ENCODE data around the gene SETD1B. TPM values are rescaled to one million over a fixed set of nuclear protein-coding genes. Genes with fewer than 3 reads are reported as not detected.

SETD1B gene
- total RNA-seq = 6.8 and 7.0 TPM in 2 replicates

DNA sequence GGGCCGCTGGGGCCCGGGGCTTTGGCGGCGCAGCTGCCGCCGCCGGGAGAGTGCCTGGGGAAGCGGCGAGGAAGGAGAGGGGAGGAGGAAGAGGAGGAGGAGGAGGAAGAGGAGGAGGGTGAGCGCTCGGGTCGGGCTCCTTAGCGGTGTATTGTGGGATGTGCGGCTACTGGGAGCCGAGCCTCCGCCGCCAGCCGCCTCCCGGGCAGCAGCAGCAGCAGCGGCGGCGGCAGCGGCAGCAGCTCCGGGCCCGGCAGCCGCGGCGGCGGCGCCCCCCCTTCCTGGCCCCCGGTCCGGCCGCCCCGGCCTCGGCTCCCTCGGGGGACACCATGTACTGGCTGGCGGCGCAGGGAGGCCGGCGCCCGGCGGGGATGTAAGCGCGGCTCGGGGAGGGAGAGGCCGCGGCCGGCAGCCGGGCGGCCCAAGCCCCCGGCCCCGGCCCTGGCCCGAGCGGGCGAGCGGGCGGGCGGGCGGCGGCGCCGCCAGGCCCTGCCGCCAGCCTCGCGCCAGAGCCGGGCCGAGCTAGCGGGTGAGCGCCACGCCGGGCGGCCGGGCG lies at the start of gene SETD1B:
Gene SETD1B (plus strand): TSS at position 149 of the 556 bp plus-strand sequence. CDS start 729 bp downstream, outside the sequence.

GRCh38 chr12:121793440-121793837 lies 10.4 kb upstream of the SETD1B start, which contains the start of gene RHOF:
Gene RHOF (minus strand): TSS chr12:121793688. CDS start chr12:121793633, 55 bp downstream.

GRCh38 chr12:121858662-121859572 lies 55.1 kb downstream of the SETD1B start, which contains the start of gene HPD:
Gene HPD (minus strand): TSS chr12:121858859. CDS start chr12:121858823, 36 bp downstream.

Small RNA genes within 50 kb of the gene (small RNA-seq; reads per million reads assigned to genes)
- gene AC069503.3 = not detected

Other genes starting within 250 kb of the SETD1B start
- gene KDM2B, start 223.0 kb upstream of the SETD1B start, total RNA-seq = 28.8 and 37.3 TPM in 2 replicates
- gene ORAI1, start 177.5 kb upstream of the SETD1B start, total RNA-seq = 7.7 and 9.9 TPM in 2 replicates
- gene MORN3, start 134.4 kb upstream of the SETD1B start, total RNA-seq = 0.97 TPM in 2 replicates
- gene TMEM120B, start 91.3 kb upstream of the SETD1B start, total RNA-seq = 11.5 and 13.8 TPM in 2 replicates
- 5.7 and 7.7 TPM in 2 replicates for gene RHOF, start 10.3 kb upstream of the SETD1B start, total RNA-seq
- gene HPD, start 54.9 kb downstream of the SETD1B start, total RNA-seq = not detected in 2 replicates
- 47.1 and 60.0 TPM in 2 replicates for gene PSMD9, start 84.8 kb downstream of the SETD1B start, total RNA-seq
- gene CFAP251, start 114.6 kb downstream of the SETD1B start, total RNA-seq = 4.0 and 4.5 TPM in 2 replicates
- gene BCL7A, start 217.9 kb downstream of the SETD1B start, total RNA-seq = 5.7 and 6.5 TPM in 2 replicates